Vagina (tissue), 2 donors: ENCODE measurements around the gene CADM2. TPM values are rescaled to one million over a fixed set of nuclear protein-coding genes. Genes with fewer than 3 reads are reported as not detected.

ENCODE experiments used
- DNase-seq, 2 donors: peaks; one replicate each; pipeline ENCODE4 v3.0.0-alpha.2; 2017; ENCODE audit errors: extremely low spot score in 2 of 2
- H3K27ac ChIP-seq: fragments of 200-600 bp; sonication (generic); one replicate; pipeline ENCODE4 v1.5.1; 2019
- H3K27me3 ChIP-seq: fragments of 200-600 bp; sonication (generic); one replicate; pipeline ENCODE4 v1.5.1; 2019
- H3K36me3 ChIP-seq, 2 donors: fragments of 200-600 bp; sonication (generic); one replicate each; pipeline ENCODE4 v1.5.1; 2017 to 2019
- H3K4me1 ChIP-seq: fragments of 200-600 bp; sonication (generic); one replicate; pipeline ENCODE4 v1.5.1; 2019
- H3K4me3 ChIP-seq, 2 donors: fragments of 200-600 bp; sonication (generic); 1 replicate in 1 of 2; 2 replicates in 1 of 2; pipeline ENCODE4 v1.5.1; 2016 to 2019
- H3K9me3 ChIP-seq: fragments of 200-600 bp; sonication (generic); one replicate; pipeline ENCODE4 v1.5.1; 2019
- CTCF ChIP-seq, 3 experiments: fragments of 450-650 bp in 2 of 3; fragments of 200-600 bp in 1 of 3; sonication (generic) in 1 of 3; IDR thresholded peaks; one replicate each; pipeline ENCODE4 v1.5.1; 2017 to 2019; ENCODE audit warnings: antibody characterized with exemption in 3 of 3, mild to moderate bottlenecking in 2 of 3, moderate library complexity in 2 of 3
- POLR2A ChIP-seq, 2 donors: fragments of 450-650 bp; IDR thresholded peaks; one replicate each; pipeline ENCODE4 v1.6.1; 2017; ENCODE audit warnings: antibody characterized with exemption in 2 of 2, mild to moderate bottlenecking in 2 of 2, moderate library complexity in 2 of 2
- POLR2AphosphoS5 ChIP-seq, 2 donors: sonication (generic); formaldehyde crosslinking; IDR thresholded peaks; one replicate each; pipeline ENCODE4 v1.9.0; 2017; ENCODE audit warnings: antibody characterized with exemption in 2 of 2, mild to moderate bottlenecking in 2 of 2, low read depth in 1 of 2; ENCODE audit not compliant: insufficient read depth in 1 of 2
- intact Hi-C: fragments of 100-400 bp; cut with DNase I; formaldehyde crosslinking; loops from one replicate; pipeline ENCODE4 v1.15.1; 2023
- total RNA-seq: library from RNA; depleted of rRNA; stranded (reverse); fragments of >200 nt; gene quantifications from one replicate; pipeline ENCODE4 v1.2.3, GENCODE V29; 2016

Gene CADM2
- total RNA-seq, 1 donor from 2014 or later: 3.7 TPM

GRCh38 chr3:85077018-85077417 lies 118.2 kb downstream of the CADM2 start:
- DNase-seq: no peak
- H3K27me3 ChIP-seq: no peaks in the 10 kb centered on the region
- no peak overlapping the region for H3K27ac ChIP-seq
- no peak for TF ChIP-seq CTCF (IDR thresholded peaks at IDR 0.05)
- intact Hi-C loops: no loop called here
- no peaks in the 10 kb centered on the region for H3K9me3 ChIP-seq
- H3K4me3 ChIP-seq: no peak overlapping the region
- no peaks in the 10 kb centered on the region for H3K4me1 ChIP-seq
- no peaks in the 10 kb centered on the region for H3K36me3 ChIP-seq

GRCh38 chr3:85081191-85081906 lies 122.6 kb downstream of the CADM2 start:
- no peaks in the 10 kb centered on the region for H3K9me3 ChIP-seq
- H3K27ac ChIP-seq: no peak overlapping the region
- H3K4me1 ChIP-seq: no peaks in the 10 kb centered on the region
- TF ChIP-seq CTCF (IDR thresholded peaks at IDR 0.05) (no peak), POLR2A (IDR thresholded peaks at IDR 0.05) (no peak), POLR2AphosphoS5 (IDR thresholded peaks at IDR 0.05; ENCODE audit: insufficient read depth in 1 of 2, low read depth in 1 of 2) (no peak)
- no peak for DNase-seq
- no peak overlapping the region for H3K4me3 ChIP-seq
- intact Hi-C loops: no loop called here
- no peaks in the 10 kb centered on the region for H3K36me3 ChIP-seq
- no peaks in the 10 kb centered on the region for H3K27me3 ChIP-seq

GRCh38 chr3:85090495-85090894 lies 131.7 kb downstream of the CADM2 start:
- intact Hi-C loops: no loop called here
- DNase-seq: no peak
- no peaks in the 10 kb centered on the region for H3K36me3 ChIP-seq

GRCh38 chr3:85100316-85100715 lies 141.5 kb downstream of the CADM2 start:
- Histone ChIP-seq H3K4me1 (no peaks in the 10 kb centered on the region), H3K9me3 (no peaks in the 10 kb centered on the region), H3K27me3 (no peaks in the 10 kb centered on the region), H3K27ac (no peak overlapping the region), H3K4me3 (no peak overlapping the region), H3K36me3 (no peaks in the 10 kb centered on the region)
- TF ChIP-seq POLR2AphosphoS5 (IDR thresholded peaks at IDR 0.05; ENCODE audit: insufficient read depth in 1 of 2, low read depth in 1 of 2) (no peak), CTCF (IDR thresholded peaks at IDR 0.05) (no peak), POLR2A (IDR thresholded peaks at IDR 0.05) (no peak)
- intact Hi-C loops: no loop called here
- no peak for DNase-seq

More at GRCh38 chr3:85090495-85090894, 131.7 kb downstream of the CADM2 start:
- Histone ChIP-seq H3K9me3 (no peaks in the 10 kb centered on the region), H3K4me3 (no peak overlapping the region), H3K27me3 (no peaks in the 10 kb centered on the region), H3K4me1 (no peaks in the 10 kb centered on the region), H3K27ac (no peak overlapping the region)
- TF ChIP-seq CTCF (IDR thresholded peaks at IDR 0.05): no peak

- Histone ChIP-seq H3K36me3 (no peaks in the 10 kb centered on the region), H3K4me3 (no peak overlapping the region), H3K9me3 (no peaks in the 10 kb centered on the region), H3K4me1 (no peaks in the 10 kb centered on the region), H3K27ac (no peak overlapping the region), H3K27me3 (no peaks in the 10 kb centered on the region)
- DNase-seq: no peak
- intact Hi-C loops: no loop called here
- no peak for TF ChIP-seq POLR2A (IDR thresholded peaks at IDR 0.05)
- no peak for TF ChIP-seq POLR2AphosphoS5 (IDR thresholded peaks at IDR 0.05; ENCODE audit: insufficient read depth in 1 of 2, low read depth in 1 of 2)
- TF ChIP-seq CTCF (IDR thresholded peaks at IDR 0.05): no peak
These were observed 144.0 kb downstream of the CADM2 start for GRCh38 chr3:85102781-85103180.
